ENCODE measurements around the gene NFE2L3. TPM values are rescaled to one million over a fixed set of nuclear protein-coding genes. Genes with fewer than 3 reads are reported as not detected.
"Not testable (repeated sequence)": the region's sequence is repeated elsewhere in the genome, so short reads cannot be mapped to it uniquely, and the experiment has no call there.

The NFE2L3 gene
- total and polyA plus RNA-seq, 4 donors: 4.0 to 12.5 (median 8.7) TPM

DNA sequence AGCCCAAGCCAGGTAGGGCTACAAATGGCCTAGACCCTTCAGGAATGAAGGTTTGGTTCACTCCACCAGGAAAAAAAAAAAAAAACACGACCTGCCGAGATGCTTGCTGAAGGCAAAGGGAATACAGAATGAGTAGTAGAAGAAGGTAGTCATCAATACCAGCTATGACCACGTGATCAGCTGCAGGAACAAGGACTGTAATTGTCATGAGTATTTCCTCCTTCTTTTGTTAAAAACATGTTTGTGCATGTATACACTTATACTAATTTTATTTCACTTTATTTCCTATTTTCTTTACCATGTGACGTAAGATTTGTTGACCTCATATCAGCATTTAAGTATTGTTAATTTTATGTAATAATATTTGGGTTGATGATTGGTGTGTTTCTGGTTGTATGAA, 27.2 kb upstream of the NFE2L3 start:
- H3K27ac ChIP-seq (ENCODE audit: low read depth, low read length); H3K36me3 ChIP-seq (ENCODE audit: control insufficient read depth, insufficient read depth, low read length); H3K4me1 ChIP-seq (ENCODE audit: control insufficient read depth, insufficient read depth, low read length); H3K4me3 ChIP-seq (ENCODE audit: low read depth, low read length); DNase-seq (ENCODE audit: low read depth in 4 of 6, low spot score in 6 of 6); H3K9me3 ChIP-seq (ENCODE audit: control insufficient read depth, insufficient read depth, low read length); H3K27me3 ChIP-seq (ENCODE audit: control insufficient read depth, insufficient read depth, low read length): not testable (repeated sequence)
- no CpG with 5 or more reads among the region's 4 CpGs for WGBS (ENCODE audit: insufficient coverage)

DNA sequence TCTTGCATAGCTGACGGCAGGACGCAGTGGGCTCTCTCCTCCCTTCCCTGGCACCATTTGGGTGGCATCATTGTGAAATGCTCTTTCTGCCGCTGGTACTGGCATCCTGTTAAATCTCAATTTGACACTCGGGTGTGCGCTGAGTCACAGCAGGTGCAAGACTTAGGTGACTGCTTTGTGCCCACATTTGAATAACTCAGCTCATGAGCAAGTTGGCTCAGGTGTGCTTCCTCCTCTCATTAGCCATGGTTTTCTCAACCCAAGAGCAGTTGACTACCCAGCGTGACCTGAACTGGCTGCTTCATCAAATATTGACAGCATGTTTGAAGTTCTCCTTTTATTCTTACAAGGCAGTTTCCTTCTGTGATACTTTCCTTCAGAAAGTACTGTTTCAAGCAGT, 24.6 kb upstream of the NFE2L3 start:
- 82% methylated on average over 6 of the region's 6 CpGs for WGBS (ENCODE audit: insufficient coverage)
- H3K9me3 ChIP-seq (ENCODE audit: control insufficient read depth, insufficient read depth, low read length): no peaks in the 10 kb centered on the region
- H3K4me3 ChIP-seq (ENCODE audit: low read depth, low read length): no peak overlapping the region
- H3K4me1 ChIP-seq (ENCODE audit: control insufficient read depth, insufficient read depth, low read length): no peaks in the 10 kb centered on the region
- H3K36me3 ChIP-seq (ENCODE audit: control insufficient read depth, insufficient read depth, low read length): no peaks in the 10 kb centered on the region
- no peaks in the 10 kb centered on the region for H3K27me3 ChIP-seq (ENCODE audit: control insufficient read depth, insufficient read depth, low read length)
- H3K27ac ChIP-seq (ENCODE audit: low read depth, low read length): no peak overlapping the region
- DNase-seq (ENCODE audit: low read depth in 4 of 6, low spot score in 6 of 6): peak in 1 of 6 donors; percentile 70

DNA sequence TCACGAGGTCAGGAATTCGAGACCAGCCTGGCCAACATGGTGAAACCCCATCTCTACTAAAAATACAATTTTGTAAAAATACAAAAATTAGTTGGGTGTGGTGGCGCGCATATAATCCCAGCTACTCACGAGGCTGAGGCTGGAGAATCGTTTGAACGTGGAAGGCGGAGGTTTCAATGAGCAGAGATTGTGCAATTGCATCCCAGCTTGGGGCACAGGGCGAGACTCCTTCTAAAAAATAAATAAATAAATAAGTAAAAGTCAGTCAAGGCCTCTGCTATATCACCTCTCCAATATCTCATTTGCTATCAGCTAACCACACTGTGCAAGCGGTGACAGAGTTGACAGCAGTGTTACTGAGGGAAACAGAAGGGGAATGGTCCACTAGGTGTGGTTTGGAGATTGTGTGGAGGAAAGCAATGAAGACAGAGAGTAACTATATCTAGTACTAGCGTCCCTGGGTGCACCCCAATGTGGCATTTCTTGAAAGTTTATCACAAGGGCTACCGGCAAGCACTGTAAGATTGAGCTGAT, 20.9 kb upstream of the NFE2L3 start:
- H3K27ac ChIP-seq (ENCODE audit: low read depth, low read length): no peak overlapping the region
- H3K36me3 ChIP-seq (ENCODE audit: control insufficient read depth, insufficient read depth, low read length): no peaks in the 10 kb centered on the region
- WGBS (ENCODE audit: insufficient coverage): 94% methylated on average over 8 of the region's 12 CpGs
- H3K9me3 ChIP-seq (ENCODE audit: control insufficient read depth, insufficient read depth, low read length): no peaks in the 10 kb centered on the region
- no peaks in the 10 kb centered on the region for H3K27me3 ChIP-seq (ENCODE audit: control insufficient read depth, insufficient read depth, low read length)
- H3K4me3 ChIP-seq (ENCODE audit: low read depth, low read length): no peak overlapping the region
- no peak for DNase-seq (ENCODE audit: low read depth in 4 of 6, low spot score in 6 of 6)
- H3K4me1 ChIP-seq (ENCODE audit: control insufficient read depth, insufficient read depth, low read length): no peaks in the 10 kb centered on the region

DNA sequence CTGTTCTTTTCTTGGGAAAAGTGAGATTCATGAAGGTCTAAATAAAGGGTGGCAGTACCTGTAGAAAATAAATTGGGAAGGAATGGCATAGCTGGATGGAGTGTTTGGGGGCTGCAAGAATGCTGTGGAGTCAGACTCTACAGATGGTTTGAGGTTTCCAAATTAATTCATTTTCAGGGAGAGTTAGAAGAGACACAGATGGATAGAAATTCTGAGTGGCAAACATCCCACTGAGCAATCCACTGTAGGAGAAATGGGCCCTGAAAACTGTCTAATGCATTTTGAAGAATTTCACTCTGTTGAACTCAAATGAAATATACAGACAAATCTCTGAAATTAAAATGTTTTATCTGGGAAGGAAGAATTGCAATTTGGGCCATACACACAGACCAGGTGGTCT, 16.9 kb upstream of the NFE2L3 start:
- no peaks in the 10 kb centered on the region for H3K9me3 ChIP-seq (ENCODE audit: control insufficient read depth, insufficient read depth, low read length)
- peak in 1 of 6 donors; percentile 81 for DNase-seq (ENCODE audit: low read depth in 4 of 6, low spot score in 6 of 6)
- no peaks in the 10 kb centered on the region for H3K4me1 ChIP-seq (ENCODE audit: control insufficient read depth, insufficient read depth, low read length)
- H3K27ac ChIP-seq (ENCODE audit: low read depth, low read length): no peak overlapping the region
- no peaks in the 10 kb centered on the region for H3K36me3 ChIP-seq (ENCODE audit: control insufficient read depth, insufficient read depth, low read length)
- no peak overlapping the region for H3K4me3 ChIP-seq (ENCODE audit: low read depth, low read length)
- H3K27me3 ChIP-seq (ENCODE audit: control insufficient read depth, insufficient read depth, low read length): no peaks in the 10 kb centered on the region

- H3K9me3 ChIP-seq (ENCODE audit: control insufficient read depth, insufficient read depth, low read length): no peaks in the 10 kb centered on the region
- no peak for DNase-seq (ENCODE audit: low read depth in 4 of 6, low spot score in 6 of 6)
- no peaks in the 10 kb centered on the region for H3K36me3 ChIP-seq (ENCODE audit: control insufficient read depth, insufficient read depth, low read length)
- no peaks in the 10 kb centered on the region for H3K27me3 ChIP-seq (ENCODE audit: control insufficient read depth, insufficient read depth, low read length)
- WGBS (ENCODE audit: insufficient coverage): no CpG with 5 or more reads among the region's 1 CpG
- H3K4me1 ChIP-seq (ENCODE audit: control insufficient read depth, insufficient read depth, low read length): no peaks in the 10 kb centered on the region
- H3K4me3 ChIP-seq (ENCODE audit: low read depth, low read length): no peak overlapping the region
- H3K27ac ChIP-seq (ENCODE audit: low read depth, low read length): no peak overlapping the region
Measured at GRCh38 chr7:26135551-26135950, 16.4 kb upstream of the NFE2L3 start.

- WGBS (ENCODE audit: insufficient coverage): no CpG with 5 or more reads among the region's 4 CpGs
- H3K4me1 ChIP-seq (ENCODE audit: control insufficient read depth, insufficient read depth, low read length): no peaks in the 10 kb centered on the region
- H3K4me3 ChIP-seq (ENCODE audit: low read depth, low read length): no peak overlapping the region
- H3K36me3 ChIP-seq (ENCODE audit: control insufficient read depth, insufficient read depth, low read length): no peaks in the 10 kb centered on the region
- H3K27me3 ChIP-seq (ENCODE audit: control insufficient read depth, insufficient read depth, low read length): no peaks in the 10 kb centered on the region
- DNase-seq (ENCODE audit: low read depth in 4 of 6, low spot score in 6 of 6): no peak
- no peak overlapping the region for H3K27ac ChIP-seq (ENCODE audit: low read depth, low read length)
- H3K9me3 ChIP-seq (ENCODE audit: control insufficient read depth, insufficient read depth, low read length): no peaks in the 10 kb centered on the region
Measured at GRCh38 chr7:26136831-26137230, 15.2 kb upstream of the NFE2L3 start.

- no peak overlapping the region for H3K4me3 ChIP-seq (ENCODE audit: low read depth, low read length)
- no peaks in the 10 kb centered on the region for H3K4me1 ChIP-seq (ENCODE audit: control insufficient read depth, insufficient read depth, low read length)
- H3K27me3 ChIP-seq (ENCODE audit: control insufficient read depth, insufficient read depth, low read length): no peaks in the 10 kb centered on the region
- no peak overlapping the region for H3K27ac ChIP-seq (ENCODE audit: low read depth, low read length)
- H3K9me3 ChIP-seq (ENCODE audit: control insufficient read depth, insufficient read depth, low read length): no peaks in the 10 kb centered on the region
- H3K36me3 ChIP-seq (ENCODE audit: control insufficient read depth, insufficient read depth, low read length): no peaks in the 10 kb centered on the region
- WGBS (ENCODE audit: insufficient coverage): no CpG with 5 or more reads among the region's 1 CpG
- no peak for DNase-seq (ENCODE audit: low read depth in 4 of 6, low spot score in 6 of 6)
Measured at GRCh38 chr7:26140380-26140779, 11.6 kb upstream of the NFE2L3 start.

GRCh38 chr7:26141077-26141476, 10.9 kb upstream of the NFE2L3 start:
- H3K27ac ChIP-seq (ENCODE audit: low read depth, low read length): no peak overlapping the region
- no peaks in the 10 kb centered on the region for H3K27me3 ChIP-seq (ENCODE audit: control insufficient read depth, insufficient read depth, low read length)
- WGBS (ENCODE audit: insufficient coverage): 81% methylated on average over 2 of the region's 2 CpGs
- no peaks in the 10 kb centered on the region for H3K36me3 ChIP-seq (ENCODE audit: control insufficient read depth, insufficient read depth, low read length)
- no peaks in the 10 kb centered on the region for H3K4me1 ChIP-seq (ENCODE audit: control insufficient read depth, insufficient read depth, low read length)
- H3K4me3 ChIP-seq (ENCODE audit: low read depth, low read length): no peak overlapping the region
- no peaks in the 10 kb centered on the region for H3K9me3 ChIP-seq (ENCODE audit: control insufficient read depth, insufficient read depth, low read length)
- no peak for DNase-seq (ENCODE audit: low read depth in 4 of 6, low spot score in 6 of 6)

DNA sequence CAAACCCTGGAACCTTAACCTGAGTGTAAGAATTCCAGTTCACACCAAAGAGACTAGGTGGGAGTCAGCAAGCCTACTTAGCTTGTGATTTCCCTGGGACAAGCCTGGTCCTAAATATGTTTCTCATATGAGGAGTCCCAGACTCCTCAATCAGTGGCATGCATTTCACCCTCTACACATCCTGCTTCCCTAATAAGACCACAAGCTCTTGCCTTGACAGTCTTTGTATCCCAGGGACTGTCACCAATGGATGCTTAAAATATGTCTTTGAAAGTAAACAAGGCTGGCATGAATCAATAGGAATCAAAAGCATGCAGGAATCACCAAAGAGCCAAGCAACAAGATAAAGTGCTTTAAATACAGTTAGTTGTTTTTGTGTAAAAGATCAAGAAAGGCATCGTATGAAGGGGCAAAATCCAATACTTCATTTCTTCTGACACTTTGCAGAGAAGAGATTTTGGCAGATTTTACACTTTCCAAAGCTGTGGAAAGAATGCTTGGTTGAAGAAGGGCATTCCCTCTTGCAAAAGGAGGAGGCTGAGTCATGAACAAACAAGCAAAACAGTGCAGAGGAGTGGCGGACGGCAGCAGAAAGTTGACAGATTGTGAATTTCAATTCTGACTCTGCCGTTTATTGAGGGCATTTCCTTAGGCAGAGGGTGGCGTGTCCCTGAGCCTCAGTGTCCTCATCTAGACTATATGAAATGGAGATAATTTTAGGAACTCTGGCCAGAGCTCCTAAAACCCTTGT, 8.5 kb upstream of the NFE2L3 start:
- 47% methylated on average over 4 of the region's 5 CpGs for WGBS (ENCODE audit: insufficient coverage)
- Histone ChIP-seq H3K36me3 (ENCODE audit: control insufficient read depth, insufficient read depth, low read length) (no peaks in the 10 kb centered on the region), H3K4me1 (ENCODE audit: control insufficient read depth, insufficient read depth, low read length) (no peaks in the 10 kb centered on the region), H3K4me3 (ENCODE audit: low read depth, low read length) (no peak overlapping the region), H3K27me3 (ENCODE audit: control insufficient read depth, insufficient read depth, low read length) (no peaks in the 10 kb centered on the region), H3K27ac (ENCODE audit: low read depth, low read length) (no peak overlapping the region), H3K9me3 (ENCODE audit: control insufficient read depth, insufficient read depth, low read length) (no peaks in the 10 kb centered on the region)
- no peak for DNase-seq (ENCODE audit: low read depth in 4 of 6, low spot score in 6 of 6)
